Stimulated activated CD8-positive, alpha-beta memory T cell treated with anti-CD3 and anti-CD28 coated beads, Interleukin-4, amount 100 ng/mL, for 1 hour (primary cell): ENCODE measurements around the gene IGSF21.

Experiments used
- DNase-seq, 2 donors: peaks; one replicate each; pipeline ENCODE4 v3.0.0-alpha.2; 2020; ENCODE audit warnings: low read depth in 2 of 2, low spot score in 1 of 2

IGSF21 gene

DNA sequence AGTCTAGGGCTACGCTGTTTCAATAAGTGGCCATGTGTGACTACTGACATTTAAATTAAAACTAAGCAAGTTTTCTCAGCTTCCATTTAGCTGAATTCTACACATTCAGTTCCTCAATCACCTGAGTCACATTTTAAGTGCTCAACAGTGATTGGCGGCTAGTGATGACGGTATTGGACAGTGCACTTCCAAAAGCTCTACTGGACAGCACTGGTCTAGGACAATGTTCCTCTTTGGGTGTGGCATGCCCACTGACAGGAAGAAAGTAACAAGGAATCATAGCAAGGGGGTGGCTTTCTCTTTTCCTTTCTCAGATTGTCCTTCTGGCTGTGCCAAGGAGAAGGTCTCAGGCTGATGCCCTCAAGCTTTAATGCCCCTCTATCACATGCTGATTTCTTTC is 11.7 kb downstream of the IGSF21 start:
- no peak for DNase-seq

DNA sequence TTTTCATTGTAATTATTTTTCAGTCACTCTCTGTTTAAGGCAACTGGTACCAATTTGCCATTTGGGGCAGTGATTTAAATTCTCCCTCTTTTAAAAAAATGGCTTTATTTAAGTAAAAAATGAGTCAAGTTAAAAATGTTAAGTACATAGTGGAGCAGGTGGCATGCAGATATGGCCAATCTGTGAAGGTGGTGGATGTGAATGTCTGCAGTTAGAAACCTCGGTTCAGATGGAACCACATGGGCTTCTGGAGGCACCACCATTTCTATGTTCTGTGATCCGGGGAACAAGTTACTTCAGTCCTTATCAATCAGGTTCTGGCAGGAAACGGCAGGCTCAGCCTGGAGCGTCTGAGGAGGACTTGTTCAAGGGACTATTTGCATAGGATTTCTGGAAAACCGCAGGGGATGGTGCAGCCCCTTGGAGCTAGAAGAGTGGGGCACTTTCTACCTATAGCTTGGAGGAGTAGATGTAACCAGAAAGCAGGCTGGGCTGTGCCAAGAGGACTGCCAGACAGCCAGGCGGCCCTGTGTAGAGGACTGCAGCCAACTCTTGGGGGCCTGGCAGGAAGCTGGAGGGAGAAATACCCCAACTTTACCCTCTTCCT is 12.3 kb downstream of the IGSF21 start:
- no peak for DNase-seq

DNA sequence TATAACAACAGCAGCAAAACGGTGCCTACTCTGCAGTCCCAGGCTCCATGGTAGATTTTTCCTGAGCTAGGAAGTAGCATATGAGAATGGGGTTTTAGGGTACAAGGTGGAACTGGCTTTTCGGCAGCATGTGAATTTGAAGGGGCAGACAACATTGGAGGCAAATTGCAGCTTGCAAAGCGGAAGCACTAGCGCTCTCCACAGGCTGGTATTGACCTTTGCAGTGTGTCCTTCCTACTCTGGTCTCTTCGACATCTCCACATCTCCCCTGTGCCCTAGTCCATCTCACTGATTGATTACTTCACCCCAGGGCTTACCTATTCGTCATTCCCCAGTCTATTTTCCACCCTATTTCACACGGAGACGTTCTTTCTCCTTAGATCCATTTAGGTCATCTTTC is 13.0 kb downstream of the IGSF21 start:
- DNase-seq: no peak

DNA sequence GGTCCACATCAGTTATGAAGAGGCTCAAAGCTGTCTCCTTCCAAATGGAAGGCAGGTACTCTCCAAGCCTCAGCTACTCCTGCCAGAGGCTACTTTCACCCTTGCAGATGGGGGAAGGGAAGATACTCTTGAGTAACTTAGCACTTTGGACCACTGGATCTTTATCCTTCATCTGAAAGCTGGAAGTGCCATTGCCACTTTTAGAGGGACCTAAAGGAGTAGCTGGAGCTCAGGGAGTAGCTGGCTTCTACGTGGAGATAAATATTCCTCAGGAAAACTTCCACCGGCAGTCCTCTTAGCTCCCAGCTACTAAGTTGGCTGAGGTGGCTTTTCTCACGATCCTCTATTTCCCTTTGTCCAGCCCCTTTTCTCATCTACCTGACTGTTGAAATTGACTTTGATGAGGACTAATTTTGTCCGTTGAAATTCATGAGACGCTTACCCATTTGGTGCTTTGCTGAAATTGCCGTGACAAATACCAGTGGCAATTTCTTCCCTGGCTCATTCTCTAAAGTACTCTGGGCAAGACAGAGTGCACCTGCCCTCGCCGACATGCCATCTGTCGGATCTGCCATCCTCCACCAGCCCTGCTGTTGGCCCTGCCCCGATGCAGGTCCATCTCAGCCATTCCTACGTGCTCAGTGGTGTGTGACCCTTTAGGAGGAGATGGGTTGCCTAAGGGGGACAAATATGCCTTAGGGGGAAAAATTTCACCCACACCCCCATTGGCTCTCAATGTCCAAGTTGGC is 13.6 kb downstream of the IGSF21 start:
- no peak for DNase-seq

DNA sequence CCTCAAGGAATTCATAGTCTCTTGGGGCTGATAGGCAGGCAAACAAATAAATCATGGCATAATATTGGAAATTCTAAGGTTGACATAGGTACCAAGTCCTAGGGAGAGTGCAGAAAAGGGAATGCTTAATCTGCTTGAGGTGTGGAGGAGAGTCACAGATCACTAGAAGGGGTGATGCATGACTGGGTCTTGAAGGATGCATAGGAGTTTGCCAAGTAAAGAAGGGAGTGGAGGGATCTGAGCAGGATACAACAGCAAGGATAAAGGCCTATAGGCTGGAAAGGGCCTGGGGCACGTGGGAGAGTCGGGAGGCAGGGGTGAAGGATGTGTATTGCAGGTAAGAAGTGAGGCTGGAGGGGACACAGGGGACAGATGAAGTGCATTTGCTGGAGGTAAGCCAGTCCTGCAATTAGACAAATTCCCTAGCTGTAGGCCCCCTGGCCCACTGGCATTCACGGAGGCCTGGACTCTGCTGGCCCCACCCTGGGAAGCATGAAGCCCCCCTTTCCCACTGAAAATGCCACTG is 15.9 kb downstream of the IGSF21 start:
- no peak for DNase-seq

DNA sequence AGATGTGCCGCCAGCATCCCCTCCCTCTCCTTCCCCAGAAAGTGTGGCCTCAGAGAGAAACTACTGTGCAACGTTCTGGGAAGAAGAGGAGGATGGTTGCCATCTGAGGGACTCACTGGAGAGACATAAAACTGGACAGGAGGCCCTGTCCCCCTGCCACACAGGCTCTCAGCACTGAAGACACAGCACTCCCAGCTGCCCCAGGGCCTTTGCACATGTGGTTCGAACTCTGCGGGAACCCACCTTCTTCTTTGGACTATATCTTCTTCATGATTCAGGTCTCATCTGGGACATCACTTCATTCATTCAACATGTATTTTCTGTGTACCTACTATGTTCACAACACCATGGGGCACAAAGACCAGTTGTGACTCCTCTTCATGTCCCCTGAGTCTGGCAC is 17.4 kb downstream of the IGSF21 start:
- no peak for DNase-seq

DNA sequence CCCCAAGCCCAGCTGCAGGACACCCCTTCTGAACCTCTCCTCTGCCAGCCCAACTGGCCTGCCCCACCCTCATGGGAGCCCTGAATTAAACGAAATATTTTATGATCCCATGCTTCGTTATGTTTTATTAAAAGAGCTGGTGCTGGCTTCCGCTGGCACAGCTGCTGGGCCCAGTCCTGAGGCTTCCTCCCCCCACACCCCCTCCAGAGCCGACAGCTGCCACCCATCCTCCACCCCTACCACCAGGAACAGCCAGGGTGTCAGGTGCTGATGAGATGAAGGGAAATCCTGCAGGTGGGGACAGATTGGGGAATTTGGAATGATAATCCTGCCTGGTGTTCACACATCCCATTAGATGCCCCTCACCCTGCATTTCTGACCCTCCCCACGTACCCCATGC is 19.0 kb downstream of the IGSF21 start:
- DNase-seq: no peak

DNA sequence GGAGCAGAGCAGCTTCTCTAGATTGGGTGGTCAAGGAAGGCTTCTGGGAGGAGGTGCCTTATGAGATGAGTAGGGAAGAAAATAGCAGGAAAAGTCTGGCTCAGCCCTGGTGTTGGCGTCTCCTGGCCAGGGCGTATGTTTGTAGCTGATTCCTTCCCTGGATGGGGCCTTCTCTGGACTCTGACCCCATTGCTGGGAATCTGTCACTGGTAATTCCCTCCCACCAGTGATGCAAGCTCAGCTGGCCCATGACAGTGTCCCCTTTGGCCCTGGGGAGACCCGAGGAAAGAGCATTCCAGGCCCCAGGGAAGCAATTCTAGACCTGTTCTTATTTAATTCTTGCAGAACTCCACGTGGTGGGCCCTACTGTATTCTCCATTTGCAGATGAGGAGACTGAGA is 20.7 kb downstream of the IGSF21 start:
- DNase-seq: no peak

DNA sequence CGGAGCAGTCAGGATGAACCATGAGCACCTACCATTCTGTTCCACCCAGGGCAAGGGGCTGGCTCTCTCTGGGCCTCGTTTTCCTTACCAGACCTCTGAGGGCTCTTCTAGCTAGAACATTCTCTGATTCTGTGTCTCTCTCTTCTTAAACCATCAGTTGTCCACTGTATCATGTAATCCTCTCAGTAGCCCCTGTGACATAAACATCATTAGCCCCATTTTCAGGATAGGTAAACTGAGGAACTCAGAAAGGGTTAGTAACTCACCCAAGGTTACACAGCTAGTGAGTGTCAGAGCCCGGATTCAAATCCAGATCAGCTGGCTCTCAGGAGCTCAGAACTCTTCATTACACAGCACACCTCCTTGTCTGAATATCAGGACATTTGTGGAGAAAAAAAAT is 22.8 kb downstream of the IGSF21 start:
- no peak for DNase-seq

DNA sequence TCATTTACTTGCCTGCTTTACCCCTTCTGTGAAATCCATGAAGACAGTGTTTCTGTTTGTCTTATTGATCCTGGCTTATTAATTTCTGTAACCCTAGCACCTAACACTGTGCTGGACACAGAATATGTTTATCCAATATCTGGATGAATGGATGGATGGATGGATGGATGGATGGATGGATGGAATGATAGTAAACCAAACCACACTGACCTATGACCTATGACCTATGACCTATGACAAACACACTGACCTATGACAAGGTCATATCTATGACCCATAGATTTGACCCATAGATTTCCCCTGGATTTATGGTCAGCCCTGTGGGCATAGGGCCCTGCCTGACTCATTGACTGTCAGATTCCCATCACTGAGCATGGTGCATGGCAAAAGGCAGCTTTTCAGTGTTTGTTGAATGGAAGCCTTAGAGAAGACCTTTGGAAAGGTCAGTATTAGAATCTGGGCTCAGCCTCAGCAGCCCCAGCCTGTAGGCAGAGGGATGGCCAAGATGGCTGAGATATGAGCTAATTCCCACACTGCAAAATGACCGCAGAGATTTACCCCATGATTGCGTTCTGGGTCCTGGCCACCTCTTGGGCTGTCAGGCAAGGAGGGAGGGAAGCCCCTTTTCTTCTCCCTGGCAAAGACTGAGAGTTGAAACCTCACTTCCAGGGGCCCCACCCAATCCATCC is 24.6 kb downstream of the IGSF21 start:
- no peak for DNase-seq

DNA sequence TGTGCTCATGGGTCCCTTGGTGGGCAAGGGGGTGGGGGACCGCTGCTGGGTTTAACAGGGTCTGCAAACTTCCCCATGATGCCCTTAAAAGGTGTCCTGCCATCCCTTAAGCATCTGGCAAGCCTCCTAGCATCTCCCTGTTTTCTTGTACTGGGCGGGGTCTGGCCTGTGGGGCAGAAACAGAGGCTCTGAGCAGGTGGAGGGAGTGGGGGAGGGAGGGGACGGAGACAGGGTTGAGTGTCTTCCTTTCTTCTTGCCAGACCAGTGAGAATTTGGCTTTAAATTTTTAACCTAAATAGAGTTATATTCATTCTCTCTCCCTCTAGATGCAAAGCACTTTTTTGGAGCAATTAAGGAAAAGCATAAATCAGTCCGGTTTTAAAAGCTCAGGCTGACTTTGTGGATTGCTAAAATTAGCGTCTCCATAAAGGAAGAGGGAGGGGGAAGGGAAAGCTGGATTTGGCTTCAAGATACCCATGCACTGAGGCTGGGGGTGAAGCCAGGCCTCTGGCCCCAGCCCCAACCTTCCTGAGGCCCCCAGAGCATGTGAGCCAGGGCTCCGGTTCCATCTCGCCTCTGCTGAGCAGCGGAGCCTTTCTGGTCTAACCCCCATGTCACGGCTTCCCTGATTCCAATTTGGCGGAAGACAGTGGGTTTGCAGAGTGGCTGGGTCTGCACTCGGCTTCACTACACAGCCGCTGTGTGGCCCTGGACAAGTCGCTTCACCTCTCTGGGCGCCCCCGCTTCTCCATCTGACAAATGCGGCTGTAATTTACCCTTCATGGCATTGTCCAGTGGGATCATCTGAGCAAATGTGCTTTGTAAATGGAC is 25.3 kb downstream of the IGSF21 start:
- no peak for DNase-seq

DNA sequence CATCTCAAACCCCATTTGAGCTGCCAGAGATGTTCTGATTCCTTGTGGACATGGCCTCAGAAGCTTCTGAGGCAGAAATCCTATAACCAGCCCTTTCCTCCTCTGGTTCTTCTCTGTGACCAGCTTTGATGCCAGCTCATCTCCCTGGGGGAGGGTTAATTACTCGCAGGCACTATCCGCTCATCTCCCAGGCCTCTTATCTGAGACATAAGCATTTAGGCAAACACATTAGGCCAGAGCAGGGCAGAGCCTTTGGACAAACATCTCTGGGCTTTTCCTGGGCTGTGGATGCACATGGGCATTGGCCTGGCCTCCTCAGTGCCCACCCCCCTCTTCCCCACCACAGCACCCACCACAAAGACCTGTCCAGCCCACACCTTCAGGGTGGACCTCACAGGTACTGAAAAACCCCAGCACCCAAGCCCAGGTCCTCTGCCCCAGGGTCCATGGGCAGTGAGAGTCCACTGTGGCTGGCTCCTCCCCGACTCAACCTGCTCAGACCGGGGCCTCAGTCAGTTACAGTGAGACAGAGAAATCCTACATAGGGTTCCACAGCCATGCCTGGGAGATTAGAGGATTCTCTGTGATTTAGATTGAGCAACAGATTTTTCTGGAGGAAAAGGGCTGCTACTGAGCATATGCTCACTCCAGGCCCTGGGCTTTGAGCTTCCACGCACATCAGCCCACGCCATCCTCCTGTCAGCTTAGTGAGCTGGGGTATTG is 26.9 kb downstream of the IGSF21 start:
- DNase-seq: no peak

DNA sequence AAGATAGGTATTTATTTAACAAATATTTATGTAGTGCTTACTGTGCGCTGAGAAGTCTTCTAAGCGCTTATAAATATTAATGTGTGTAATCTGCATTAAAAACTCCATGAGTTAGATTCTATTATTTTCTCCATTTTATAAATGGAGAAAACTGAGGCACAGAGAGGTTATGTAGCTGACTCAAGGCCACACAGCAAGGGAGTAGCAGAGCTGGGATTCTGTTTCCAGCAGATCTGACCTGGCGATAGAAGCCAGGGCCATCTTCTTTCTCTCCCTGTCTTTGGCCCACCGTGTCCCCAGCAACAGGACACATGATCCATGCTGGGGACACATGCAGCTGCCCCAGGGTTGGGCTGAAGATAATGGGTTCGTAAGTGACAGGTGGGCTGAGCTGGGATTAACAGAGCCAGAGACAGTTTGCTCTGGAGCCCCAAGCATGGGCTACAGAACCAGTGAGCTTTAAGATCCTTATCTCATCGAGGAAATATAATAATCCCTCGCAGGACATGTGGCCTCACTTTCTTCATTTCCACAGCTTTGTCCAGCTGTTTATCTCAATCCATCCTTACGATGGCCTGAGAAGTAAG is 30.3 kb downstream of the IGSF21 start:
- no peak for DNase-seq

DNA sequence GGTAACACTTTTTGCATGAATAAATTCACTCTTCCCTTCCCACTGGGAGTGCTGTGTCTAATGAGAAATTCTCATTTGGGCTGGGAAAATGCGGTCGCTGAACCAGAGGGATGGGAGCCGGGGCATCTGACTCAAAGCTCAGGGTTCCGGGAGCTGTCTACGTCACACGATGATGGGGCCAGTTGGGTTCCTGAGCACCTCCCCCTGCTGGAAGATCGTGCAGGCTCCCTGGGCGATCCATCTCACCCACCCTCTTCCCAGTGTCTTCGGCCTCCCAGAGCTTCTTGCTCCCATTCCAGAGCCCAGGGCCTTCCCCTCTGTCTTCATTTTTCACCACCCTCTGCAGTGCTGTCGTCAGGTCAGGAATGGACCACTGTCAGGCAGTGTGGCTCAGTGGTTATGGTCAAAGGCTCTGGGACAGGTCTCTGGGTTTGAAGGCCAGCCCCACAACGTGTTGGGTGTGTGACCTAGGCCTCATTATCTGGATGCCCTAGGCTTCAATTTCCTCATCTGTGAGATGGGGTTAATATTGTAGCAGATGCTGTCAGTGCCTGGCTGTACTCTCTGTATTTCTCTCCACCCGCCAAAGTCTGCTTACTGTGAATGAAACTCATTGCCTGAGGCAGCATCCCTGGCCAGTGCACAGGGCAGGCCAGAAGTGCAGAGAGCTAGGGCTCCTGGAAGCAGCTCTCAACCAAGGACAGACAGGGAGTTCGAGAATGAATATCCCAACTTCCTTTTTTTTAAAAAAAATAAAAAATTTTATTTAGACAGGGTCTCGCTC is 31.8 kb downstream of the IGSF21 start:
- DNase-seq: no peak

DNA sequence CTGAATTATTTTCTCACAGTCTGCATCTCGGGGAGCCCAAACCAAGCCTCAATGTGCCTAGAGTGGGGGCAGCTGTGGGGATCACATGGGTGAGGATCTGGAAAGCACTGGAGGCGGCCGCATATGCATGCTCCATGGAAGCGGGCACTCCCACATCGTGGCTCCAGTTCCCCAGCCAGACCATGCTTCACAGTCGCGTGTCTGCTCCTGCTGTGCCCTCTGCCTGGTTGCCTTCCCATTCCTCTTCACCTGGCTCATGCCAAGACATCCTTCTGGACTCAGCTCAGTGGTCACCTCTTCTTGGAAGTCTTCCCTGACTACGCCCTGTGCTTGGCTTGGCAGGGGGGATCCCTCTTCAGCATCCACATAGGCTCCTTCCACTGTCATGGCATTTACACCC is 32.8 kb downstream of the IGSF21 start:
- no peak for DNase-seq

DNA sequence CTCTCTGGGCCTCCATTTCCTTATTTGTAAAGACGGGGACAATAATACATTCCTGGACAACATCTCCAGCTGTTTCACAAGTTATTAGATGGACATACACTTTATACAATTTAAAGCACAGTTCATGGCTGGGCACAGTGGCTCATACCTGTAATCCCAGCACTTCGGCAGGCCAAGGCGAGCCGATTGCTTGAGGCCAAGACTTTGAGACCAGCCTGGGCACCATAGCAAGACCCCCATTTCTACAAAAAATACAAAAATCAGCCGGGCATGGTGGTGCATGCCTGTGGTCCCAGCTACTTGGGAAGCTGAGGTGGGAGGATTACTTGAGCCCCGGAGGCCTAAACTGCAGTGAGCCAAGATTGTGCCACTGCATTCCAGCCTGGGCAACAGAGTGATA is 34.1 kb downstream of the IGSF21 start:
- no peak for DNase-seq

DNA sequence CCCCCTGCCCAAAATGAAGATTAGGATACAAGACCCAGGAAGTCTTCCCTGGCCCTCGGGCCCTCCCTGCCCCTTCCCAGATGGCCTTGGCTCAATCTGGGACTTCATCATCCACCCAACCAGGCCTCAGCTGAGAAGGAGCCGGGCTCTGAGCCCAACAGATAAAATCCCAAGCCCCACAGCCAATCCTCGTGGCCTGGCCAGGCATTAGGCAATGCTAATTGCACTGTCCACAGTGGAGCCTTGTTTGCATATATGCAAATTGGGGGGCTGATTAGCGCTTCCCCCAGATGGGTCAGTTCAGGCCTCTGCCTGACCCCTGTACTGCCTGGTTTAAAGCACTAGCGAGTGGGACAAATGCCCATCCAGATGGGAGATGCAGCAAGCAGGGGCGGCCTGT is 34.9 kb downstream of the IGSF21 start:
- DNase-seq: no peak

DNA sequence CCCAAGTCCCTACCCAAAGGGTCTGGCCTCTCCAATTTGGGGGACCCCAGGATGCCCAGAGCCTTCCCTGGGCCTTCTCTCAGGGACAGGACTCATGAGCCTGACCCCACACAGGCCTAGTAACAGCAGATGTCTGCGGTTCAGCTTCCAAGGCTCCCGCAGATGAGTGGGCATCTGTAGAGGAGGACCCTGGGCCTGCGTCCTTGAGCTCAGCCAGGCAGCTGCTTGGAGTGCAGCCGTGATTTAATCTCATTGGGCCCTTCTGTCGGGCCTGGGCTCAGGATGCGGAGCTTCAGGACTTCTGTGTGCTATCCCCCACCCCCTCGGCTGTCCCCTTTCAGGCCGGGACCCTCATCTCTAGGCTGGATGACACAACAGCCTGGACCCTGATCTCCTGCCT is 35.4 kb downstream of the IGSF21 start:
- DNase-seq: no peak

DNA sequence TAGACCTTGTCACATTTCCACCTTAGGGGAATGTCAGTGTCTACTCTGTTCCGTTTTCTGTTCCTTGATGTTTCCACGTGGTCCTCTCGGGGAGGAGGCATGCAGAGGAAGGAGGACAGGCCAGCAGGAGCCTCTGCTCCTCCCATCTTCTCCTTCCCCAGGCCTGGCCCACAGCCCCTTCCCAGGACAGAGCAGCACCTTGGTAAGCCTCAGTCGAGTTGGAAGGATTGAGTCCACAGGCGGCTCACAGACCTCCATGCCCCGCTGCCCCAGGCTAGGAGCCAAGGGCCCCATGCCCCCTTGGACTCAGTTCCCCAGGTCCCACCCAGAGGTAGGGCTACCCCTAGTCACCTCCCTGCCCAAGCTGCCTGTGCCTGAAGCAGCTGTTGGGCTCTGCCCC is 36.5 kb downstream of the IGSF21 start:
- DNase-seq: no peak
